Right lobe of liver (tissue), 4 donors: ENCODE results near the gene C3orf38.

ENCODE experiments used
- POLR2A ChIP-seq: fragments of 450-650 bp; IDR thresholded peaks from one replicate; pipeline ENCODE4 v1.6.1; 2017; ENCODE audit warnings: antibody characterized with exemption, mild to moderate bottlenecking
- TF ChIP-seq, protein P1 (sequence below), 4 donors: fragments of 200-600 bp in 3 of 4; fragments of 450-650 bp in 1 of 4; IDR thresholded peaks; one replicate each; pipeline versions ENCODE4 v1.5.1 to v1.8.0; 2016 to 2022; ENCODE audit warnings: antibody characterized with exemption in 4 of 4, mild to moderate bottlenecking in 2 of 4
- donor health status: DM: no; HTN: no; CAD: no.
- donor health status: DM: no; HTN: no; CAD: no.
- donor health status: DM: no; HTN: yes; CAD: no.

- TF ChIP-seq POLR2A, result no peak
- TF ChIP-seq, protein P1, sequence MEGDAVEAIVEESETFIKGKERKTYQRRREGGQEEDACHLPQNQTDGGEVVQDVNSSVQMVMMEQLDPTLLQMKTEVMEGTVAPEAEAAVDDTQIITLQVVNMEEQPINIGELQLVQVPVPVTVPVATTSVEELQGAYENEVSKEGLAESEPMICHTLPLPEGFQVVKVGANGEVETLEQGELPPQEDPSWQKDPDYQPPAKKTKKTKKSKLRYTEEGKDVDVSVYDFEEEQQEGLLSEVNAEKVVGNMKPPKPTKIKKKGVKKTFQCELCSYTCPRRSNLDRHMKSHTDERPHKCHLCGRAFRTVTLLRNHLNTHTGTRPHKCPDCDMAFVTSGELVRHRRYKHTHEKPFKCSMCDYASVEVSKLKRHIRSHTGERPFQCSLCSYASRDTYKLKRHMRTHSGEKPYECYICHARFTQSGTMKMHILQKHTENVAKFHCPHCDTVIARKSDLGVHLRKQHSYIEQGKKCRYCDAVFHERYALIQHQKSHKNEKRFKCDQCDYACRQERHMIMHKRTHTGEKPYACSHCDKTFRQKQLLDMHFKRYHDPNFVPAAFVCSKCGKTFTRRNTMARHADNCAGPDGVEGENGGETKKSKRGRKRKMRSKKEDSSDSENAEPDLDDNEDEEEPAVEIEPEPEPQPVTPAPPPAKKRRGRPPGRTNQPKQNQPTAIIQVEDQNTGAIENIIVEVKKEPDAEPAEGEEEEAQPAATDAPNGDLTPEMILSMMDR (IDR thresholded peaks at IDR 0.05), result no peak
Observed at GRCh38 chr3:88112289-88112688, 37.5 kb upstream of the C3orf38 start.
